ENCODE data around the gene TBC1D10B.

Gene TBC1D10B

DNA sequence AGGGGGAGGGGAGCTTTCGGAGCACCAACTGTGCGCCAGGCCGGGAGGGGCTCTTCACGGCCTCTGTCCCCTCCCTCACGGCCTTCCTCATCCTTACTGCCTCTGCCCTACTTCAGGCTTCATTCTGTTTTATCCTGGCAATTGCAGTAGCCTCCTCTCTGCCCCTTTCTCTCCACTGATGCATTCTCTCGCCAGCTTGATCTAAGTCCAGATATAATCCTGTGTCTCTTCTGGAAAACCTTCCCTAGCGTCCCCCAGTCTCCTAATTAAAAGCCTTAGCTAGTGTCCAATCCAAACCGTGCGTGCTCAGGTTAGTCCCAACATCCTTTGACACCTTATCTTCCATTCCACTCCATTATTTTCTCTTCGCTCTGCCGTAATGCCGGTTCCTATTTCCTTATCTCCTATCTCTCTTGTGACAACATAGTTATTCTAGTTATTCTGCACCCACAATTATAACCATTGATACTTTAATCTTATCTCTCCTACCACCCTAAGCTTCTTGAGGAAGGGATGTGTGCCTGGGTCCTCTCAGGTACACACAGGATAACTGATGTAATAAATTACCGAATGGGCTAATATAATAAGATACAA lies 25.8 kb upstream of the TBC1D10B start:
- in situ Hi-C loops (cut with HindIII; ENCODE audit: low sequenced_read_pairs): loop anchor here (10.0 kb wide), 1 partner anchor 321 kb away; the partner anchor contains the start of gene PPP4C
- TF ChIP-seq, protein P1, sequence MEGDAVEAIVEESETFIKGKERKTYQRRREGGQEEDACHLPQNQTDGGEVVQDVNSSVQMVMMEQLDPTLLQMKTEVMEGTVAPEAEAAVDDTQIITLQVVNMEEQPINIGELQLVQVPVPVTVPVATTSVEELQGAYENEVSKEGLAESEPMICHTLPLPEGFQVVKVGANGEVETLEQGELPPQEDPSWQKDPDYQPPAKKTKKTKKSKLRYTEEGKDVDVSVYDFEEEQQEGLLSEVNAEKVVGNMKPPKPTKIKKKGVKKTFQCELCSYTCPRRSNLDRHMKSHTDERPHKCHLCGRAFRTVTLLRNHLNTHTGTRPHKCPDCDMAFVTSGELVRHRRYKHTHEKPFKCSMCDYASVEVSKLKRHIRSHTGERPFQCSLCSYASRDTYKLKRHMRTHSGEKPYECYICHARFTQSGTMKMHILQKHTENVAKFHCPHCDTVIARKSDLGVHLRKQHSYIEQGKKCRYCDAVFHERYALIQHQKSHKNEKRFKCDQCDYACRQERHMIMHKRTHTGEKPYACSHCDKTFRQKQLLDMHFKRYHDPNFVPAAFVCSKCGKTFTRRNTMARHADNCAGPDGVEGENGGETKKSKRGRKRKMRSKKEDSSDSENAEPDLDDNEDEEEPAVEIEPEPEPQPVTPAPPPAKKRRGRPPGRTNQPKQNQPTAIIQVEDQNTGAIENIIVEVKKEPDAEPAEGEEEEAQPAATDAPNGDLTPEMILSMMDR (IDR thresholded peaks at IDR 0.05; ENCODE audit: low read depth, low read length, missing control alignments): no peak
- no peak for DNase-seq (ENCODE audit: low read depth)
- peak overlapping the region; percentile 70 for H3K4me3 ChIP-seq (ENCODE audit: low read depth, low read length)

DNA sequence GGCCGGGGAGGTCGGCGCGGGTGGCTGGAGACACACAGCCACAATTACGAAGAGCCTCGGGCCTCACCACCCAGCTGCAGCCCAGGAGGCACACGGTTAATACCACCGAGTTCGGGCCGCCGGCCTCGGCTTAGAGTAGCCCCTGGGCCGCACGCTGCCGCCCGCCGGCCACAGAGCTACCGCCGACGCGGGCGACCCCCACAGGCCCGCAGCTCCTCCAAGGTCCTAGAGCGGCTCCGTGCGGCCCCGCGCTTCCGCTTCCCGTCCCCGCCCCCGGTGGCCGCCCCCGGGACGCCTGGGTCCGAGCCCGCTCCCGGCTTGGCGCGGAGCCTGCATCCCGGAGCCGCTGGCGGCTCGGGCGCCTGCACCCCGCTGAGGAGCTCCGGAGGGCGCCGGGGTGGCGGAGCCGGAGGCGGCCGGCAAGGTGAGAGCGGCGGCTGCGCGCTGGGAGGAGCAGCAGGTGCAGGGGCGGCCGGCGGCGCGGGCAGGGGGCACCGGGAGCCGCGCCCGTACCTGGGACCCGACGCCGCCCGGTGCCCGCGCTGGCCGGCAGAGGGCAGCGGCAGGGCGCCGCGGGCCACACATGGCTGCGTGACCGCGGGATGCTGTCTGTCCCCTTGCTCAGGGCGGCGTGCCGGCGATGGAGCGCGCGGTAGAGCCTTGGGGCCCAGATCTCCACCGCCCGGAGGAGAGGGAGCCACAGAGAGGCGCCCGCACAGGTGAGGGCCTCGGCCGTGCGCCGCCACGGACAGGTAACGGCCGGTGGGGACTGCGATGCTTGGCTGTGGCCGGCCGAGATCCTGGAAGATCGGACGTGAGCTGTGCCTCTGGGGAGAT lies 25.1 kb upstream of the TBC1D10B start, which contains the start of gene ZNF48:
Gene ZNF48 (plus strand): TSS at position 266 of the 837 bp plus-strand sequence. CDS start 375 bp downstream, at position 641.
- TF ChIP-seq, protein P1 (IDR thresholded peaks at IDR 0.05; ENCODE audit: low read depth, low read length, missing control alignments): peak; percentile 9
- H3K4me3 ChIP-seq (ENCODE audit: low read depth, low read length): peak within 1 kb of the TSS; percentile 70
- in situ Hi-C loops (cut with HindIII; ENCODE audit: low sequenced_read_pairs): loop anchor here (10.0 kb wide), 1 partner anchor 321 kb away; the partner anchor contains the start of gene PPP4C
- peak; percentile 77 for DNase-seq (ENCODE audit: low read depth)

DNA sequence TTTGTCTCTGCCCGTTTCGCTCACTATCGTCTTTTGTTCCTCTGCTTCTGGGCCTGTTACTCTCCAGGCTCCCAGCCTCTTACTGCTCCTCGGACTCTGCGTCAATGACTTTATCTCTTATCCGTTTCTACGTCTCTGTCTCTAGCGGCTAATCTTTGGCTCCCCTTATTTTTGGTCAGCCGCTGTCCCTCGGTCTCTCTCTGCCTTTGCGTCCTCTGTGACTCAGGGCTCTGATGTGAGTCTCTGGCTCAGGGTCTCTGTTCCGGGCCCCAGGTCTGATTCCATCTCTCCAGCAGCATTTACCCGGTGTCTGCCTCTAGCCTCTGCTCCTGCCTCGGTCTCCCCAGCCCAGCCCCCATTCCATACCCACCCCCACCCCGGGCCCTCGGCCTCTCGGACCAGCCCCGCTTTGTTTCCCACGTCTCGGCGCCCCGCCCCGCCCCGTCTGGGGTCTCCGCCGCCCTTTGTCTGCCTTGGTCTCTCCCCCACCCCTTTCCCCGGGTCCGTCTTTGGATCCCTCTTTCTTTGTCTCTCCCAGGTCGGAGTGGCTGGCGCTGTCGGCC lies 24.4 kb upstream of the TBC1D10B start:
- peak overlapping the region; percentile 70 for H3K4me3 ChIP-seq (ENCODE audit: low read depth, low read length)
- TF ChIP-seq, protein P1 (IDR thresholded peaks at IDR 0.05; ENCODE audit: low read depth, low read length, missing control alignments): no peak
- in situ Hi-C loops (cut with HindIII; ENCODE audit: low sequenced_read_pairs): loop anchor here (10.0 kb wide), 1 partner anchor 320 kb away; the partner anchor contains the start of gene PPP4C
- no peak for DNase-seq (ENCODE audit: low read depth)

DNA sequence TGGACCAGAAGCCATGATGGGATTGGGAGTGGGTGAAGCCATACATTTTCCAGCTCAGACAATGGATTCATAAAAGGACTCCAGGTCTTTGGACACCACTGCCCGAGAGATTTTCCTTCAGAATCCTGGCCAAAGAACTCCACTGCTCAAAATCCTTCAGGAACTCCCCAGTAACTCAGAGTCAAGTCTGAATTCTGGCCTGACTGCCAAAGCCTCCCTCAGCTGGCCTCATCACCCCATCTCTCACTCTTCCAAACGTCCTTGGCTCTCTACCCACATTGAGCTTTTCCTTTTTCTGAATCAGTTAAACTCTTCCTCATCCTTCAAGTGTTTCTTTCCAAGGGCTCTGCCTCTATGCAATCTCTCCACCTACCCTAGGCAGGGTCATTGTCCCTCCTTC lies 13.2 kb upstream of the TBC1D10B start:
- in situ Hi-C loops (cut with HindIII; ENCODE audit: low sequenced_read_pairs): no loop called here
- no peak overlapping the region for H3K4me3 ChIP-seq (ENCODE audit: low read depth, low read length)
- no peak for DNase-seq (ENCODE audit: low read depth)
- TF ChIP-seq, protein P1 (IDR thresholded peaks at IDR 0.05; ENCODE audit: low read depth, low read length, missing control alignments): no peak

DNA sequence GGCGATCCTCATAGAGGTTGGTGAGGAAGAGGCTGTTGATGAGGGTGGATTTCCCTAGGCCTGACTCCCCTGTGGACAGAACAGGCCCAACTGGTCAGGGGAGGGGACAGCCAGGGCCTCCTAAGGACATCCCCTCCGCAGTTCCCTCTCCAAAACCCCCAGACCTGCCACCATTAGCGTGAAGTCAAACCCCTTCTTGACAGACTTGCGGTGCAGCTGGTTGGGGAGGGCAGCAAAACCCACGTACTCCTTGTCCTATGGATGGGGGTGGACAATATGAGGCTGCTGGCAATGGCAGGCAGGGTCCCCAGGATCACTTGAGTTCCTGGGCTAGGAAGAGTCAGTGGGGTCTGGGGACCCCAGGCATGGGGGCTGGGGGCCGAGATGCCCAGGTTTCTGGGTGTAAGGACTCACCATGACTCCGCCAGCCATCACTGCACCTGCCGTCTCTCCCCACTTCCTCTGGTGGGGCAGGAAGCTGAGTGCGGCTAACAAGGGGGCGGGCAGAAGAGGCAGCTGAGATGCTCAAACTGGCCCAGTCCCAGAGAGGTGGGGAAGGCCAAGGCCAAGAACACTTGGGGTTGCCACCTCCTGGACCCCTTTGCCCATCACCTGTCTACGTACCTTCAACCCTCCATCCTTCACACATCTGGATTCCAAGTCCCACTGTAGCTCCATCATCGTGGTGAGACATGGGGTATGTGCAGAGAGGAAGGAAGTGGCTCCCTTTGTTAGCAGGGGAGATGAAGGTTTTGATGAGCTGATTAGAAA lies 12.0 kb upstream of the TBC1D10B start, which contains the start of gene SEPTIN1:
Gene SEPTIN1 (minus strand): TSS at position 451 of the 771 bp plus-strand sequence. CDS start 19 bp downstream, at position 432.
- DNase-seq (ENCODE audit: low read depth): no peak
- no peak within 1 kb of the TSS for H3K4me3 ChIP-seq (ENCODE audit: low read depth, low read length)
- TF ChIP-seq, protein P1 (IDR thresholded peaks at IDR 0.05; ENCODE audit: low read depth, low read length, missing control alignments): no peak
- in situ Hi-C loops (cut with HindIII; ENCODE audit: low sequenced_read_pairs): no loop called here
